Measurements from ENCODE around the gene SERPINC1.
"Not testable (repeated sequence)": the region's sequence is repeated elsewhere in the genome, so short reads cannot be mapped to it uniquely, and the experiment has no call there.

Gene SERPINC1

GRCh38 chr1:173865468-173866164, 51.5 kb downstream of the SERPINC1 start:
- FAIRE-seq (no peak), DNase-seq (ENCODE audit: extremely low spot score, insufficient read length, low read depth) (no peak)

- FAIRE-seq (no peak), DNase-seq (ENCODE audit: extremely low spot score, insufficient read length, low read depth) (no peak)
Observed at GRCh38 chr1:173864179-173864867, 52.8 kb downstream of the SERPINC1 start.

- no peak for FAIRE-seq
- no peak for DNase-seq (ENCODE audit: extremely low spot score, insufficient read length, low read depth)
Observed at GRCh38 chr1:173863224-173864161, 53.6 kb downstream of the SERPINC1 start.

GRCh38 chr1:173862769-173863223, 54.3 kb downstream of the SERPINC1 start:
- no peak for FAIRE-seq

GRCh38 chr1:173862146-173862768, 54.9 kb downstream of the SERPINC1 start:
- DNase-seq (ENCODE audit: extremely low spot score, insufficient read length, low read depth); FAIRE-seq: not testable (repeated sequence)

More at GRCh38 chr1:173862769-173863223, 54.3 kb downstream of the SERPINC1 start:
- DNase-seq (ENCODE audit: extremely low spot score, insufficient read length, low read depth) = no peak

GRCh38 chr1:173861731-173862145, 55.4 kb downstream of the SERPINC1 start:
- FAIRE-seq = no peak
- no peak for DNase-seq (ENCODE audit: extremely low spot score, insufficient read length, low read depth)

GRCh38 chr1:173860065-173860464, 57.1 kb downstream of the SERPINC1 start:
- no peak for DNase-seq (ENCODE audit: extremely low spot score, insufficient read length, low read depth)
- FAIRE-seq = no peak

GRCh38 chr1:173859547-173859946, 57.6 kb downstream of the SERPINC1 start:
- not testable (repeated sequence) for DNase-seq (ENCODE audit: extremely low spot score, insufficient read length, low read depth); FAIRE-seq

- DNase-seq (ENCODE audit: extremely low spot score, insufficient read length, low read depth) (no peak), FAIRE-seq (no peak)
Observed at GRCh38 chr1:173857363-173857917, 59.7 kb downstream of the SERPINC1 start.

GRCh38 chr1:173856903-173857302, 60.2 kb downstream of the SERPINC1 start:
- no peak for FAIRE-seq
- DNase-seq (ENCODE audit: extremely low spot score, insufficient read length, low read depth) = no peak

- no peak for DNase-seq (ENCODE audit: extremely low spot score, insufficient read length, low read depth)
- FAIRE-seq = no peak
Observed at GRCh38 chr1:173856014-173856413, 61.1 kb downstream of the SERPINC1 start.
